Dedifferentiated amniotic fluid mesenchymal stem cell (primary cell): ENCODE results near the gene USP17L17.
"Not testable (repeated sequence)": the region's sequence is repeated elsewhere in the genome, so short reads cannot be mapped to it uniquely, and the experiment has no call there.

ENCODE experiments used
- DNase-seq: peaks from one replicate; pipeline ENCODE4 v3.0.0-alpha.2; 2016; ENCODE audit errors: extremely low spot score

Gene USP17L17

GRCh38 chr4:9243579-9243978 is at the start of gene USP17L17:
Gene USP17L17 (plus strand): TSS chr4:9243879. CDS start chr4:9243879, 0 bp downstream.
- DNase-seq = not testable (repeated sequence)

GRCh38 chr4:9210357-9210756 is 33.3 kb upstream of the USP17L17 start, which contains the start of gene USP17L10:
Gene USP17L10 (plus strand): TSS chr4:9210657. CDS start chr4:9210657, 0 bp downstream.
- DNase-seq = not testable (repeated sequence)

- DNase-seq = not testable (repeated sequence)
These were observed 29.0 kb upstream of the USP17L17 start for GRCh38 chr4:9214701-9215100.

- DNase-seq = not testable (repeated sequence)
These were observed 28.6 kb upstream of the USP17L17 start, which contains the start of gene USP17L11 for GRCh38 chr4:9215105-9215504. Gene USP17L11 (plus strand): TSS chr4:9215405. CDS start chr4:9215405, 0 bp downstream.

GRCh38 chr4:9219852-9220251 is 23.8 kb upstream of the USP17L17 start, which contains the start of gene USP17L12:
Gene USP17L12 (plus strand): TSS chr4:9220152. CDS start chr4:9220152, 0 bp downstream.
- not testable (repeated sequence) for DNase-seq

GRCh38 chr4:9224596-9224995 is 19.1 kb upstream of the USP17L17 start, which contains the start of gene USP17L13:
Gene USP17L13 (plus strand): TSS chr4:9224896. CDS start chr4:9224896, 0 bp downstream.
- not testable (repeated sequence) for DNase-seq

GRCh38 chr4:9230249-9230648 is 13.4 kb upstream of the USP17L17 start:
- DNase-seq = not testable (repeated sequence)

GRCh38 chr4:9234085-9234484 is 9.6 kb upstream of the USP17L17 start, which contains the start of gene USP17L15:
Gene USP17L15 (plus strand): TSS chr4:9234385. CDS start chr4:9234385, 0 bp downstream.
- not testable (repeated sequence) for DNase-seq

GRCh38 chr4:9238461-9238860 is 5.2 kb upstream of the USP17L17 start:
- DNase-seq = not testable (repeated sequence)

- DNase-seq = peak; percentile 13
These were observed 4.4 kb downstream of the USP17L17 start, which contains the start of gene USP17L18 for GRCh38 chr4:9247953-9248680. Gene USP17L18 (plus strand): TSS chr4:9248630. CDS start chr4:9248630, 0 bp downstream.

GRCh38 chr4:9253078-9253477 is 9.4 kb downstream of the USP17L17 start, which contains the start of gene USP17L19:
Gene USP17L19 (plus strand): TSS chr4:9253378. CDS start chr4:9253378, 0 bp downstream.
- DNase-seq = not testable (repeated sequence)

- DNase-seq = not testable (repeated sequence)
These were observed 14.1 kb downstream of the USP17L17 start, which contains the start of gene USP17L20 for GRCh38 chr4:9257824-9258223. Gene USP17L20 (plus strand): TSS chr4:9258124. CDS start chr4:9258124, 0 bp downstream.

- DNase-seq = not testable (repeated sequence)
These were observed 18.9 kb downstream of the USP17L17 start, which contains the start of gene USP17L21 for GRCh38 chr4:9262572-9262971. Gene USP17L21 (plus strand): TSS chr4:9262872. CDS start chr4:9262872, 0 bp downstream.

- DNase-seq = not testable (repeated sequence)
These were observed 23.6 kb downstream of the USP17L17 start, which contains the start of gene USP17L22 for GRCh38 chr4:9267319-9267718. Gene USP17L22 (plus strand): TSS chr4:9267619. CDS start chr4:9267619, 0 bp downstream.

- DNase-seq = not testable (repeated sequence)
These were observed 28.0 kb downstream of the USP17L17 start for GRCh38 chr4:9271719-9272118.
